SK-N-MC (cell line): Measurements from ENCODE around the gene ZFP36.

Source experiments
- EZH2 ChIP-seq: fragments of 200-600 bp; sonication (generic); IDR thresholded peaks from one replicate; pipeline ENCODE4 v1.6.1; 2017; ENCODE audit warnings: antibody characterized with exemption
- FOXP2 ChIP-seq: optimal IDR thresholded peaks from 2 replicates; pipeline ENCODE3; 2011; ENCODE audit warnings: mild to moderate bottlenecking, moderate library complexity; ENCODE audit not compliant: insufficient read depth; ENCODE audit errors: extremely low read length, control extremely low read depth
- POLR2AphosphoS5 ChIP-seq: IDR thresholded peaks from 2 replicates; pipeline ENCODE4 v1.6.1; 2012; ENCODE audit warnings: mild to moderate bottlenecking, low read depth, low read length, borderline replicate concordance

- TF ChIP-seq EZH2, result no peak
- no peak for TF ChIP-seq POLR2AphosphoS5
- TF ChIP-seq FOXP2, result no peak
Observed at GRCh38 chr19:39410017-39410830, 3.6 kb downstream of the ZFP36 start.
